Stimulated activated CD4-positive, alpha-beta T cell treated with anti-CD3 and anti-CD28 coated beads, TNF-alpha, amount 100 ng/mL, for 24 hours (primary cell): Measurements from ENCODE around the gene SELPLG.

Experiments
- DNase-seq, 3 experiments: peaks; one replicate each; pipeline ENCODE4 v3.0.0-alpha.2; 2020; ENCODE audit warnings: low read depth in 3 of 3

Gene SELPLG

GRCh38 chr12:108605000-108605689 is 28.5 kb downstream of the SELPLG start:
- DNase-seq = no peak

GRCh38 chr12:108604208-108604941 is 29.3 kb downstream of the SELPLG start:
- no peak for DNase-seq

- no peak for DNase-seq
These were observed 30.0 kb downstream of the SELPLG start for GRCh38 chr12:108603743-108604142.

GRCh38 chr12:108602976-108603704 is 30.6 kb downstream of the SELPLG start:
- DNase-seq = no peak

- no peak for DNase-seq
These were observed 31.4 kb downstream of the SELPLG start for GRCh38 chr12:108602209-108602705.

GRCh38 chr12:108600702-108601007 is 33.0 kb downstream of the SELPLG start:
- no peak for DNase-seq

GRCh38 chr12:108599948-108600701 is 33.6 kb downstream of the SELPLG start:
- no peak for DNase-seq

- DNase-seq = no peak
These were observed 34.2 kb downstream of the SELPLG start for GRCh38 chr12:108599541-108599940.

GRCh38 chr12:108598553-108599250 is 35.0 kb downstream of the SELPLG start:
- DNase-seq = no peak

GRCh38 chr12:108597559-108598471 is 35.9 kb downstream of the SELPLG start, which contains the start of gene TMEM119:
Gene TMEM119, minus strand, starts transcription at chr12:108598084. Its CDS starts 5,701 bp downstream, at chr12:108592383.
- no peak for DNase-seq

- no peak for DNase-seq
These were observed 36.7 kb downstream of the SELPLG start for GRCh38 chr12:108596854-108597558.

GRCh38 chr12:108595711-108596647 is 37.7 kb downstream of the SELPLG start:
- DNase-seq = no peak

GRCh38 chr12:108594960-108595710 is 38.6 kb downstream of the SELPLG start:
- no peak for DNase-seq

GRCh38 chr12:108594323-108594903 is 39.3 kb downstream of the SELPLG start:
- DNase-seq = no peak

GRCh38 chr12:108592033-108592909 is 41.4 kb downstream of the SELPLG start:
- no peak for DNase-seq
